Activated naive CD8-positive, alpha-beta T cell treated with anti-CD3 and anti-CD28 coated beads for 36 hours (primary cell): ENCODE measurements around the gene TMEM14B. TPM values are rescaled to one million over a fixed set of nuclear protein-coding genes. Genes with fewer than 3 reads are reported as not detected.
"Not testable (repeated sequence)": the region's sequence is repeated elsewhere in the genome, so short reads cannot be mapped to it uniquely, and the experiment has no call there.

Experiments used
- DNase-seq: peaks from one replicate; pipeline ENCODE4 v3.0.0; 2021
- H3K27ac Mint-ChIP-seq: one replicate; pipeline ENCODE4 v1.8.0; 2022; ENCODE audit warnings: mild to moderate bottlenecking, moderate library complexity, mixed read lengths
- H3K27me3 Mint-ChIP-seq: one replicate; pipeline ENCODE4 v1.8.0; 2022; ENCODE audit warnings: mild to moderate bottlenecking, mixed read lengths
- H3K36me3 Mint-ChIP-seq: one replicate; pipeline ENCODE4 v1.8.0; 2021; ENCODE audit warnings: mild to moderate bottlenecking, mixed read lengths
- H3K4me1 Mint-ChIP-seq: one replicate; pipeline ENCODE4 v1.8.0; 2021; ENCODE audit warnings: mixed read lengths
- H3K4me3 Mint-ChIP-seq: one replicate; pipeline ENCODE4 v1.8.0; 2022; ENCODE audit warnings: mild to moderate bottlenecking, moderate library complexity, mixed read lengths
- H3K9me3 Mint-ChIP-seq: one replicate; pipeline ENCODE4 v1.8.0; 2022; ENCODE audit warnings: mixed read lengths
- total RNA-seq, 2 experiments: library from RNA; stranded (reverse); gene quantifications; one replicate each; pipeline ENCODE4 v1.2.3, GENCODE V29; 2021

Gene TMEM14B
- total RNA-seq = 100 to 1,000 TPM; 112 to 113 TPM

GRCh38 chr6:10747251-10747972 is at the start of gene TMEM14B:
TSS of gene TMEM14B (plus strand) at chr6:10747805. CDS start at chr6:10749246, 1,441 bp downstream.
- peak within 1 kb of the TSS; percentile 94 for H3K27ac Mint-ChIP-seq
- no peaks in the 10 kb centered on the region for H3K27me3 Mint-ChIP-seq
- peaks cover 20% of the 10 kb centered on the region for H3K36me3 Mint-ChIP-seq
- peaks cover 38% of the 10 kb centered on the region for H3K4me1 Mint-ChIP-seq
- H3K4me3 Mint-ChIP-seq = peak within 1 kb of the TSS; percentile 87
- peak; percentile 100 for DNase-seq
- H3K9me3 Mint-ChIP-seq = no peaks in the 10 kb centered on the region

GRCh38 chr6:10713962-10714361 is 33.6 kb upstream of the TMEM14B start:
- Mint-ChIP-seq H3K27ac (no peak overlapping the region), H3K27me3 (no peaks in the 10 kb centered on the region), H3K4me3 (no peak overlapping the region), H3K36me3 (peaks cover 11% of the 10 kb centered on the region), H3K4me1 (peaks cover 4% of the 10 kb centered on the region), H3K9me3 (peaks cover 8% of the 10 kb centered on the region)
- DNase-seq = no peak

GRCh38 chr6:10719296-10719963 is 28.2 kb upstream of the TMEM14B start:
- peak; percentile 56 for DNase-seq
- Mint-ChIP-seq H3K27ac (peak overlapping the region; percentile 93), H3K36me3 (peaks cover 15% of the 10 kb centered on the region), H3K4me1 (peaks cover 27% of the 10 kb centered on the region), H3K9me3 (peaks cover 16% of the 10 kb centered on the region), H3K27me3 (no peaks in the 10 kb centered on the region), H3K4me3 (peak overlapping the region; percentile 87)

GRCh38 chr6:10719964-10720264 is 27.7 kb upstream of the TMEM14B start:
- no peaks in the 10 kb centered on the region for H3K27me3 Mint-ChIP-seq
- peaks cover 16% of the 10 kb centered on the region for H3K9me3 Mint-ChIP-seq
- peaks cover 15% of the 10 kb centered on the region for H3K36me3 Mint-ChIP-seq
- H3K4me3 Mint-ChIP-seq = peak overlapping the region; percentile 87
- peak overlapping the region; percentile 93 for H3K27ac Mint-ChIP-seq
- peaks cover 32% of the 10 kb centered on the region for H3K4me1 Mint-ChIP-seq
- DNase-seq = no peak

- Mint-ChIP-seq H3K36me3 (peaks cover 17% of the 10 kb centered on the region), H3K27me3 (no peaks in the 10 kb centered on the region), H3K4me1 (peaks cover 35% of the 10 kb centered on the region), H3K27ac (peak overlapping the region; percentile 90), H3K9me3 (peaks cover 16% of the 10 kb centered on the region), H3K4me3 (peak overlapping the region; percentile 91)
- DNase-seq = peak; percentile 71
These were observed 27.2 kb upstream of the TMEM14B start for GRCh38 chr6:10720265-10720959.

GRCh38 chr6:10720960-10721849 is 26.4 kb upstream of the TMEM14B start:
- Mint-ChIP-seq H3K36me3 (peaks cover 19% of the 10 kb centered on the region), H3K4me3 (peak overlapping the region; percentile 91), H3K4me1 (peaks cover 35% of the 10 kb centered on the region), H3K27ac (peak overlapping the region; percentile 90), H3K9me3 (peaks cover 16% of the 10 kb centered on the region)
- DNase-seq = peak; percentile 34
- H3K27me3 Mint-ChIP-seq = not testable (repeated sequence)

GRCh38 chr6:10721850-10722569 is 25.6 kb upstream of the TMEM14B start:
- Mint-ChIP-seq H3K4me3 (peak overlapping the region; percentile 91), H3K36me3 (peaks cover 20% of the 10 kb centered on the region), H3K9me3 (peaks cover 16% of the 10 kb centered on the region), H3K4me1 (peaks cover 37% of the 10 kb centered on the region), H3K27me3 (no peaks in the 10 kb centered on the region), H3K27ac (peak overlapping the region; percentile 90)
- DNase-seq = no peak

- Mint-ChIP-seq H3K9me3 (peaks cover 15% of the 10 kb centered on the region), H3K36me3 (peaks cover 24% of the 10 kb centered on the region), H3K4me3 (peak overlapping the region; percentile 91), H3K27ac (peak overlapping the region; percentile 90), H3K4me1 (peaks cover 37% of the 10 kb centered on the region), H3K27me3 (no peaks in the 10 kb centered on the region)
- DNase-seq = no peak
These were observed 25.1 kb upstream of the TMEM14B start for GRCh38 chr6:10722570-10722819.

GRCh38 chr6:10722820-10723566 is 24.6 kb upstream of the TMEM14B start, which contains the start of gene TMEM14C:
TSS of gene TMEM14C (plus strand) at chr6:10723070. CDS start at chr6:10724614, 1,544 bp downstream.
- peak; percentile 90 for DNase-seq
- peak within 1 kb of the TSS; percentile 90 for H3K27ac Mint-ChIP-seq
- peaks cover 24% of the 10 kb centered on the region for H3K36me3 Mint-ChIP-seq
- H3K27me3 Mint-ChIP-seq = no peaks in the 10 kb centered on the region
- peak within 1 kb of the TSS; percentile 91 for H3K4me3 Mint-ChIP-seq
- H3K4me1 Mint-ChIP-seq = peaks cover 39% of the 10 kb centered on the region
- H3K9me3 Mint-ChIP-seq = peaks cover 12% of the 10 kb centered on the region

- H3K27me3 Mint-ChIP-seq = no peaks in the 10 kb centered on the region
- H3K4me3 Mint-ChIP-seq = peak overlapping the region; percentile 91
- H3K9me3 Mint-ChIP-seq = peaks cover 10% of the 10 kb centered on the region
- DNase-seq = no peak
- H3K27ac Mint-ChIP-seq = peak overlapping the region; percentile 90
- H3K4me1 Mint-ChIP-seq = peaks cover 39% of the 10 kb centered on the region
- peaks cover 22% of the 10 kb centered on the region for H3K36me3 Mint-ChIP-seq
These were observed 24.1 kb upstream of the TMEM14B start for GRCh38 chr6:10723567-10723881.

GRCh38 chr6:10725044-10725443 is 22.6 kb upstream of the TMEM14B start:
- Mint-ChIP-seq H3K36me3 (peaks cover 15% of the 10 kb centered on the region), H3K9me3 (peaks cover 4% of the 10 kb centered on the region), H3K27ac (no peak overlapping the region), H3K4me3 (no peak overlapping the region), H3K4me1 (peaks cover 33% of the 10 kb centered on the region), H3K27me3 (no peaks in the 10 kb centered on the region)
- no peak for DNase-seq

GRCh38 chr6:10725716-10726115 is 21.9 kb upstream of the TMEM14B start:
- Mint-ChIP-seq H3K27me3 (no peaks in the 10 kb centered on the region), H3K9me3 (peaks cover 4% of the 10 kb centered on the region), H3K4me3 (no peak overlapping the region), H3K4me1 (peaks cover 33% of the 10 kb centered on the region), H3K36me3 (peaks cover 21% of the 10 kb centered on the region), H3K27ac (no peak overlapping the region)
- DNase-seq = no peak

GRCh38 chr6:10730254-10730653 is 17.4 kb upstream of the TMEM14B start:
- Mint-ChIP-seq H3K27ac (no peak overlapping the region), H3K36me3 (peaks cover 25% of the 10 kb centered on the region), H3K4me3 (no peak overlapping the region), H3K4me1 (peaks cover 5% of the 10 kb centered on the region), H3K27me3 (no peaks in the 10 kb centered on the region), H3K9me3 (no peaks in the 10 kb centered on the region)
- DNase-seq = no peak
